ENCODE data around the gene DGKH. TPM values are rescaled to one million over a fixed set of nuclear protein-coding genes. Genes with fewer than 3 reads are reported as not detected.

The DGKH gene
- total RNA-seq, 3 donors from 2014 or later = 11.5 to 19.0 (median 19.0) TPM

DNA sequence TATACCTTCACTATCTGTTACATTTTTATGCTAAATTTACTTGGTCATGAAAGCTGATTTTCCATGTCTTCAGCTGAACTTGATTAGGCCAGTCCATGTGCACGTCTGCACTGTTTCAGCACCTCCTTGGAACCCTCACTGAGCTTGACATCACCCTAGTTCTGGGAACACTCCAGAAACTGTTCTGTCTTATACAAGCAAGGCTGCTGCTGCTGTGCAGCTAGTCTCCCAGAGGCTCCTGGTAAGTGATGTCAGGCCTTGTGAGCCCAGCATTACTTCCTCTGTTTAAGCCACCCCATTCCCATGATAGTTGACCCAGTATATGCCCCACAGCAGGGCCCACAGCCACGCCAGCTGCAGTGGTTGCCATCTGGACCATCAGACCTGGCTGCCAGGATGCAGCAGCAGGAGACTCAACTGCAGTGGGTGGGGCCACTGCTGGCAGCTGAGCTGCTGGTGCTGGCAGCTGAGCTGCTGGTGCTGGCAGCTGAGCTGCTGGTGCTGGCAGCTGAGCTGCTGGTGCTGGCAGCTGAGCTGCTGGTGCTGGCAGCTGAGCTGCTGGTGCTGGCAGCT is 133.0 kb downstream of the DGKH start:
- Histone ChIP-seq H3K9me3 (no peaks in the 10 kb centered on the region), H3K36me3 (no peaks in the 10 kb centered on the region), H3K27ac (no peak overlapping the region), H3K4me3 (no peak overlapping the region), H3K27me3 (no peaks in the 10 kb centered on the region), H3K4me1 (no peaks in the 10 kb centered on the region)
- TF ChIP-seq POLR2A (IDR thresholded peaks at IDR 0.05) (no peak), POLR2AphosphoS5 (IDR thresholded peaks at IDR 0.05) (no peak)
- TF ChIP-seq, protein P1, sequence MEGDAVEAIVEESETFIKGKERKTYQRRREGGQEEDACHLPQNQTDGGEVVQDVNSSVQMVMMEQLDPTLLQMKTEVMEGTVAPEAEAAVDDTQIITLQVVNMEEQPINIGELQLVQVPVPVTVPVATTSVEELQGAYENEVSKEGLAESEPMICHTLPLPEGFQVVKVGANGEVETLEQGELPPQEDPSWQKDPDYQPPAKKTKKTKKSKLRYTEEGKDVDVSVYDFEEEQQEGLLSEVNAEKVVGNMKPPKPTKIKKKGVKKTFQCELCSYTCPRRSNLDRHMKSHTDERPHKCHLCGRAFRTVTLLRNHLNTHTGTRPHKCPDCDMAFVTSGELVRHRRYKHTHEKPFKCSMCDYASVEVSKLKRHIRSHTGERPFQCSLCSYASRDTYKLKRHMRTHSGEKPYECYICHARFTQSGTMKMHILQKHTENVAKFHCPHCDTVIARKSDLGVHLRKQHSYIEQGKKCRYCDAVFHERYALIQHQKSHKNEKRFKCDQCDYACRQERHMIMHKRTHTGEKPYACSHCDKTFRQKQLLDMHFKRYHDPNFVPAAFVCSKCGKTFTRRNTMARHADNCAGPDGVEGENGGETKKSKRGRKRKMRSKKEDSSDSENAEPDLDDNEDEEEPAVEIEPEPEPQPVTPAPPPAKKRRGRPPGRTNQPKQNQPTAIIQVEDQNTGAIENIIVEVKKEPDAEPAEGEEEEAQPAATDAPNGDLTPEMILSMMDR (IDR thresholded peaks at IDR 0.05) = no peak
- intact Hi-C loops (cut with DNase I; ENCODE audit: low total_unique reads) = no loop called here
- DNase-seq (ENCODE audit: low spot score in 2 of 2) = no peak

DNA sequence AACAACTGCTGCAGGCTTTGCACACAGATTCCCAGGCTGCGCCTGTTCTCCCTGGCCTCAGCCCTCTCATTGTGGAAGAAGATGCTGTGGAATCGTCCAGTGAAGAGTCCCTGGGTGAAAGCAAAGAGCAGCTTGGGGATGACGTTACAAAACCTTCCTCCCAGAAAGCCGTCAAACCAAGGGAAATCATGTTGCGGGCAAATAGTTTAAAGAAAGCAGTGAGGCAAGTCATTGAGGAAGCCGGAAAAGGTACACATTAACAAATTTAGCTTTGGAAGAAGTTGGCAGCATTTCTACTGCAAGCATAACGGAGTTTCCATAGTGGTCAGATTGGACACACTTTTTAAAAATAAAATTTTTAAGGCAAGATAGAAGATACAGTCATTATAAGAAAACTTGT is 140.6 kb downstream of the DGKH start:
- Histone ChIP-seq H3K27ac (no peak overlapping the region), H3K4me3 (no peak overlapping the region), H3K9me3 (no peaks in the 10 kb centered on the region), H3K27me3 (no peaks in the 10 kb centered on the region), H3K36me3 (peaks cover 7% of the 10 kb centered on the region), H3K4me1 (no peaks in the 10 kb centered on the region)
- TF ChIP-seq POLR2AphosphoS5 (IDR thresholded peaks at IDR 0.05) (no peak), POLR2A (IDR thresholded peaks at IDR 0.05) (no peak)
- TF ChIP-seq, protein P1 (IDR thresholded peaks at IDR 0.05) = no peak
- DNase-seq (ENCODE audit: low spot score in 2 of 2) = no peak
- intact Hi-C loops (cut with DNase I; ENCODE audit: low total_unique reads) = no loop called here

- no peaks in the 10 kb centered on the region for H3K9me3 ChIP-seq
- no peaks in the 10 kb centered on the region for H3K27me3 ChIP-seq
- DNase-seq (ENCODE audit: low spot score in 2 of 2) = no peak
- H3K4me3 ChIP-seq = no peak overlapping the region
- intact Hi-C loops (cut with DNase I; ENCODE audit: low total_unique reads) = no loop called here
- TF ChIP-seq POLR2A (IDR thresholded peaks at IDR 0.05) (no peak), POLR2AphosphoS5 (IDR thresholded peaks at IDR 0.05) (no peak)
- TF ChIP-seq, protein P1 (IDR thresholded peaks at IDR 0.05) = no peak
- no peak overlapping the region for H3K27ac ChIP-seq
- peaks cover 7% of the 10 kb centered on the region for H3K36me3 ChIP-seq
- no peaks in the 10 kb centered on the region for H3K4me1 ChIP-seq
Measured at GRCh38 chr13:42190529-42190928, 142.1 kb downstream of the DGKH start.

GRCh38 chr13:42211704-42212464 is 163.4 kb downstream of the DGKH start:
- no peak overlapping the region for H3K4me3 ChIP-seq
- DNase-seq (ENCODE audit: low spot score in 2 of 2) = no peak
- H3K9me3 ChIP-seq = no peaks in the 10 kb centered on the region
- no peaks in the 10 kb centered on the region for H3K4me1 ChIP-seq
- H3K27me3 ChIP-seq = no peaks in the 10 kb centered on the region
- no peaks in the 10 kb centered on the region for H3K36me3 ChIP-seq
- no peak overlapping the region for H3K27ac ChIP-seq
- intact Hi-C loops (cut with DNase I; ENCODE audit: low total_unique reads) = no loop called here
- TF ChIP-seq POLR2AphosphoS5 (IDR thresholded peaks at IDR 0.05) (no peak), POLR2A (IDR thresholded peaks at IDR 0.05) (no peak)
- TF ChIP-seq, protein P1 (IDR thresholded peaks at IDR 0.05) = no peak

DNA sequence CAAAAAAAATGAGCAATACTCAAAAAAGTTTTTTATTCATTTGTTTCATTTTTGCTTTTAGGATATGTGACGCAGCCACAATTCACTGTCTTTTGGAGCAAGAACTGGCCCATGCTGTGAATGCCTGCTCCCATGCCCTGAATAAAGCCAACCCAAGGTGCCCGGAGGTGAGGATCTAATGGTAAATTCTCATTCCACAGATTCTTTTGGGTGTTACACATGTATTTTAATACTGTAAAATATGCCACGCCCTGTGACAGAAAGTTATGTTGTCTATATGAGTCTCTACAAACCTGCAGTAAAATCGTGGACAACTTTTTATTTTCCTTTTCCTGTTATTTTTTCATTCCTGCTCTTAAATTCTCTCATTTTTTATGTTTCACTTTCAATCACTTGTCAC is 166.0 kb downstream of the DGKH start:
- H3K4me1 ChIP-seq = no peaks in the 10 kb centered on the region
- H3K27me3 ChIP-seq = no peaks in the 10 kb centered on the region
- H3K9me3 ChIP-seq = no peaks in the 10 kb centered on the region
- no peak overlapping the region for H3K4me3 ChIP-seq
- intact Hi-C loops (cut with DNase I; ENCODE audit: low total_unique reads) = no loop called here
- H3K27ac ChIP-seq = no peak overlapping the region
- H3K36me3 ChIP-seq = no peaks in the 10 kb centered on the region
- no peak for DNase-seq (ENCODE audit: low spot score in 2 of 2)
- TF ChIP-seq POLR2A (IDR thresholded peaks at IDR 0.05) (no peak), POLR2AphosphoS5 (IDR thresholded peaks at IDR 0.05) (no peak)
- TF ChIP-seq, protein P1 (IDR thresholded peaks at IDR 0.05) = no peak

Measured in breast epithelium (tissue), 4 donors.